Gastrocnemius medialis (tissue), 4 donors: ENCODE data around the gene ST3GAL2. TPM values are rescaled to one million over a fixed set of nuclear protein-coding genes. Genes with fewer than 3 reads are reported as not detected.
A peak's percentile ranks its signal among the peaks of the same experiment; 100 is the strongest.

Source experiments
- ATAC-seq, 2 donors: fragments of 150-250 bp; one replicate each; pipeline ENCODE4 v1.9.1; 2016
- DNase-seq, 2 donors: peaks; one replicate each; pipeline ENCODE4 v3.0.0-alpha.2; 2019
- H3K27ac ChIP-seq, 4 donors: fragments of 200-600 bp; sonication (generic); 1 replicate in 1 of 4; 2 replicates in 3 of 4; pipeline ENCODE4 v1.5.1; 2016 to 2018; ENCODE audit warnings: mild to moderate bottlenecking in 2 of 4, moderate library complexity in 1 of 4
- H3K27me3 ChIP-seq, 3 donors: fragments of 200-600 bp; sonication (generic) in 2 of 3; 1 replicate in 1 of 3; 2 replicates in 2 of 3; pipeline versions ENCODE4 v1.5.1 to v1.6.0; 2016 to 2019; ENCODE audit warnings: mild to moderate bottlenecking in 1 of 3, moderate library complexity in 1 of 3
- H3K36me3 ChIP-seq, 2 donors: fragments of 200-600 bp; sonication (generic) in 1 of 2; one replicate each; pipeline ENCODE4 v1.5.1; 2017 to 2018
- H3K4me1 ChIP-seq, 2 donors: fragments of 200-600 bp; sonication (generic) in 1 of 2; one replicate each; pipeline ENCODE4 v1.5.1; 2016 to 2017; ENCODE audit warnings: mild to moderate bottlenecking in 2 of 2
- H3K4me3 ChIP-seq, 4 donors: fragments of 200-600 bp; sonication (generic) in 3 of 4; 1 replicate in 1 of 4; 2 replicates in 3 of 4; pipeline ENCODE4 v1.5.1; 2016 to 2019; ENCODE audit warnings: mild to moderate bottlenecking in 2 of 4
- H3K9me3 ChIP-seq, 3 donors: fragments of 200-600 bp; sonication (generic) in 2 of 3; 1 replicate in 1 of 3; 2 replicates in 2 of 3; pipeline ENCODE4 v1.5.1; 2016 to 2019
- CTCF ChIP-seq, 5 experiments: fragments of 450-650 bp in 3 of 5; fragments of 200-600 bp in 2 of 5; sonication (generic) in 2 of 5; IDR thresholded peaks in 4 of 5; conservative IDR thresholded peaks in 1 of 5; 1 replicate in 4 of 5; 2 replicates in 1 of 5; pipeline ENCODE4 v1.5.1; 2016 to 2019; ENCODE audit warnings: antibody characterized with exemption in 5 of 5, mild to moderate bottlenecking in 3 of 5, moderate library complexity in 3 of 5
- POLR2A ChIP-seq, 2 donors: fragments of 450-650 bp; IDR thresholded peaks; one replicate each; pipeline ENCODE4 v1.6.1; 2017; ENCODE audit warnings: antibody characterized with exemption in 2 of 2, mild to moderate bottlenecking in 2 of 2, moderate library complexity in 2 of 2
- in situ Hi-C, 4 donors: fragments of 200-750 bp; cut with MboI; loops; one replicate each; pipeline versions ENCODE4 v1.15.0 to v1.8.0; 2017; ENCODE audit warnings: low sequenced_read_pairs in 4 of 4
- intact Hi-C: fragments of 100-400 bp; cut with DNase I; formaldehyde crosslinking; loops from one replicate; pipeline ENCODE4 v1.15.1; 2023; ENCODE audit warnings: low total_unique reads
- total RNA-seq, 4 donors: library from RNA; depleted of rRNA; stranded (reverse); fragments of >200 nt; gene quantifications; one replicate each; pipeline versions ENCODE4 v1.1.0 to v1.2.3, GENCODE V29; 2016

The ST3GAL2 gene
- total RNA-seq, 4 donors from 2014 or later: 12.8 to 27.7 (median 22.1) TPM

GRCh38 chr16:70442344-70442743 is 3.4 kb upstream of the ST3GAL2 start:
- Histone ChIP-seq H3K9me3 (no peaks in the 10 kb centered on the region), H3K27ac (no peak overlapping the region), H3K36me3 (no peaks in the 10 kb centered on the region), H3K27me3 (no peaks in the 10 kb centered on the region), H3K4me1 (peaks cover 10 to 15% of the 10 kb centered on the region in 2 donors), H3K4me3 (no peak overlapping the region)
- DNase-seq (no peak), ATAC-seq (no peak)
- TF ChIP-seq POLR2A (IDR thresholded peaks at IDR 0.05): no peak
- TF ChIP-seq CTCF (IDR thresholded peaks at IDR 0.05 in 4 of 5, conservative IDR thresholded peaks at IDR 0.05 in 1 of 5): no peak
- in situ Hi-C loops (no loop called here), intact Hi-C loops (no loop called here)

GRCh38 chr16:70441406-70441990 is 2.6 kb upstream of the ST3GAL2 start:
- in situ Hi-C loops: no loop called here
- ATAC-seq (no peak), DNase-seq (no peak)
- no peak overlapping the region for H3K27ac ChIP-seq
- H3K4me1 ChIP-seq: peaks cover 19 to 23% of the 10 kb centered on the region in 2 donors
- no peak overlapping the region for H3K4me3 ChIP-seq
- no peaks in the 10 kb centered on the region for H3K9me3 ChIP-seq
- no peak for TF ChIP-seq CTCF (IDR thresholded peaks at IDR 0.05 in 4 of 5, conservative IDR thresholded peaks at IDR 0.05 in 1 of 5)
- no peak for TF ChIP-seq POLR2A (IDR thresholded peaks at IDR 0.05)
- intact Hi-C loops: no loop called here
- no peaks in the 10 kb centered on the region for H3K36me3 ChIP-seq
- no peaks in the 10 kb centered on the region for H3K27me3 ChIP-seq

- peak overlapping the region in 1 of 4 donors; percentile 75 for H3K4me3 ChIP-seq
- TF ChIP-seq CTCF (IDR thresholded peaks at IDR 0.05 in 4 of 5, conservative IDR thresholded peaks at IDR 0.05 in 1 of 5): no peak
- no peak for TF ChIP-seq POLR2A (IDR thresholded peaks at IDR 0.05)
- DNase-seq: no peak
- no peaks in the 10 kb centered on the region for H3K36me3 ChIP-seq
- no peaks in the 10 kb centered on the region for H3K27me3 ChIP-seq
- in situ Hi-C loops: no loop called here
- intact Hi-C loops: no loop called here
- no peak for ATAC-seq
- peak overlapping the region in 2 of 4 donors; percentile 84 to 85 for H3K27ac ChIP-seq
- peaks cover 28 to 37% of the 10 kb centered on the region in 2 donors for H3K4me1 ChIP-seq
- H3K9me3 ChIP-seq: no peaks in the 10 kb centered on the region
Observed at GRCh38 chr16:70440009-70440692, 1.3 kb upstream of the ST3GAL2 start.

- no peaks in the 10 kb centered on the region for H3K36me3 ChIP-seq
- TF ChIP-seq POLR2A (IDR thresholded peaks at IDR 0.05) (no peak), CTCF (IDR thresholded peaks at IDR 0.05 in 4 of 5, conservative IDR thresholded peaks at IDR 0.05 in 1 of 5) (no peak)
- H3K27me3 ChIP-seq: no peaks in the 10 kb centered on the region
- no peaks in the 10 kb centered on the region for H3K9me3 ChIP-seq
- DNase-seq: no peak
- in situ Hi-C loops (no loop called here), intact Hi-C loops (no loop called here)
- peak; percentile 37 to 55 for ATAC-seq
- peak overlapping the region; percentile 78 to 85 (median 83) for H3K27ac ChIP-seq
- peaks cover 43 to 53% of the 10 kb centered on the region in 2 donors for H3K4me1 ChIP-seq
- H3K4me3 ChIP-seq: peak overlapping the region; percentile 72 to 77 (median 74)
Observed at GRCh38 chr16:70438585-70438968, 323 bp downstream of the ST3GAL2 start.
